K562 (cell line): ENCODE data around the gene FBXO21. TPM values are rescaled to one million over a fixed set of nuclear protein-coding genes. Genes with fewer than 3 reads are reported as not detected.

Experiments
- CBFA2T2 ChIP-seq: fragments of 450-650 bp; conservative IDR thresholded peaks from 2 replicates; pipeline ENCODE4 v1.6.1; 2017; ENCODE audit warnings: mild to moderate bottlenecking
- CREB1 ChIP-seq, 2 experiments: sonication (generic) in 1 of 2; formaldehyde crosslinking in 1 of 2; IDR thresholded peaks; 2 replicates each; pipeline versions ENCODE4 v1.6.1 to v1.8.0; 2012 to 2022; ENCODE audit warnings: inconsistent platforms in 1 of 2, mild to moderate bottlenecking in 1 of 2, missing genetic modification reagents in 1 of 2, moderate library complexity in 1 of 2
- ETS1 ChIP-seq: conservative IDR thresholded peaks from 2 replicates; pipeline ENCODE4 v1.6.1; 2011; ENCODE audit warnings: low read depth, mild to moderate bottlenecking, low read length; ENCODE audit not compliant: control insufficient read depth
- MTA1 ChIP-seq: fragments of 450-650 bp; IDR thresholded peaks from 2 replicates; pipeline ENCODE4 v1.6.1; 2017; ENCODE audit warnings: borderline replicate concordance
- RBM25 ChIP-seq: fragments of 200-400 bp; formaldehyde crosslinking; IDR thresholded peaks from 2 replicates; pipeline ENCODE4 v1.6.1; 2018; ENCODE audit warnings: low read length, low read depth, moderate library complexity; ENCODE audit not compliant: severe bottlenecking
- SMARCE1 ChIP-seq: fragments of 450-650 bp; IDR thresholded peaks from 2 replicates; pipeline ENCODE4 v1.7.1; 2016; ENCODE audit warnings: mild to moderate bottlenecking
- SRSF3 ChIP-seq: fragments of 200-400 bp; formaldehyde crosslinking; IDR thresholded peaks from 2 replicates; pipeline ENCODE4 v1.6.1; 2016; ENCODE audit warnings: mild to moderate bottlenecking, low read length, moderate library complexity; ENCODE audit not compliant: insufficient read depth
- ZNF639 ChIP-seq, 2 experiments: fragments of 200-800 bp in 1 of 2; sonication (Bioruptor generic) in 1 of 2; sonication (generic) in 1 of 2; formaldehyde crosslinking in 1 of 2; IDR thresholded peaks in 1 of 2; conservative IDR thresholded peaks in 1 of 2; 2 replicates each; pipeline versions ENCODE4 v1.5.0 to v1.6.1; 2016 to 2020; ENCODE audit warnings: missing compliant biosample characterization in 1 of 2, missing genetic modification characterization in 1 of 2, missing genetic modification reagents in 1 of 2
- ZNF830 ChIP-seq: fragments of 250-450 bp; sonication (Bioruptor Pico); IDR thresholded peaks from 2 replicates; pipeline ENCODE4 v1.5.0; 2021; ENCODE audit warnings: mild to moderate bottlenecking
- polyA plus RNA-seq, 8 experiments: library from polyadenylated mRNA; depleted of rRNA in 4 of 8; stranded (reverse) in 5 of 8; unstranded in 3 of 8; fragments of >200 nt; fragmentation: Nextera tagmentation in 2 of 8; fragmentation: Illumina TruSeq in 1 of 8; extraction: Ambion mirVana in 2 of 8; extraction: Trizol in 1 of 8; gene quantifications; 2 replicates each; pipeline versions ENCODE4 v1.2.1 to v1.2.3, GENCODE V29; 2011 to 2014; ENCODE audit warnings: inconsistent platforms in 1 of 8, missing spikeins in 1 of 8
- total RNA-seq, 7 experiments: library from RNA; depleted of rRNA in 6 of 7; stranded (reverse); fragments of >200 nt in 6 of 7; fragmentation: Illumina TruSeq in 2 of 7; extraction: Trizol in 2 of 7; gene quantifications; 2 replicates each; pipeline versions ENCODE4 v1.2.1 to v1.2.3, GENCODE V29; 2011 to 2021; ENCODE audit warnings: low replicate concordance in 1 of 7
- TF ChIP-seq, protein P1 (sequence below): sonication (generic); formaldehyde crosslinking; IDR thresholded peaks from 2 replicates; pipeline ENCODE4 v1.8.0; 2022; ENCODE audit warnings: mild to moderate bottlenecking, missing genetic modification reagents

Gene FBXO21
- total and polyA plus RNA-seq, 9 of the 15 experiments (the other 6 are each of a cell fraction or from before 2014, with no cell fraction given), result 3.0 to 50.9 (median 9.1) TPM

DNA sequence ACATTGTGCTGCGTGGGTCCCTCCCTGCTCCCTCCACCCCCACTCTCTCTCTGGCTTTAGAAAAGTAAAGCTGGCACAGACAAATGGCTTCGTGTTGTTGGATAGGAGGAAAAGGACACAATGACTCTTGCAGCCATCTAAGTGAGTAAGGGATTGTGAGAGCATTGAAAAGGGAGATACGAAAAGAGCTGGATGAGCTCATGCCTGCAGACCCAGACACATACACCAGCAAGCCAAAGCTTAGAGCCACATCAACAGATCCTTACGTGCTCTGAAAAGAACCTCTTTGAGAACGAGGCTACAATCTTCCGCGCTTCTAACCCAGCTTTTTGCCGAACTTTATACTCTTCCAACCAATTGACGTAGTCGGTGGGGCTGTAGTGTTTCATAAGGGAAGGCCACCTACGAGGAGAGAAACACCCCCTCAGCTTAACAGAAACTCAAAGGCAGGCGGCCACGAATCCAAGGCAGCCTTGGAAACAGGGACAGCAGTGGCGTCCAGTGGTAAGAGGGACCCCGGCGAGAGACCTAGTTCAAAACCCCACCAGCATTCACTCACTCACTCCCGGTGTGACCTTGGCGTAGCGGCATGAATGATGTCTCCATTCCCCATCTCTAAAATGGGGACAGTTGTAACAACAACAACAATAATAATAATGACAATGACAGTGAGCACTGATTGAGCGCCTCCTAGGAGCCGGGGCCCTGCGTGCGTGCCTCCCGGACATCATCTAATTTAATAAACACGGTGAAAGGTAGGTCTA is 1.1 kb downstream of the FBXO21 start (continued):
- no peak for TF ChIP-seq ETS1
- TF ChIP-seq SMARCE1, result no peak
- TF ChIP-seq, protein P1, sequence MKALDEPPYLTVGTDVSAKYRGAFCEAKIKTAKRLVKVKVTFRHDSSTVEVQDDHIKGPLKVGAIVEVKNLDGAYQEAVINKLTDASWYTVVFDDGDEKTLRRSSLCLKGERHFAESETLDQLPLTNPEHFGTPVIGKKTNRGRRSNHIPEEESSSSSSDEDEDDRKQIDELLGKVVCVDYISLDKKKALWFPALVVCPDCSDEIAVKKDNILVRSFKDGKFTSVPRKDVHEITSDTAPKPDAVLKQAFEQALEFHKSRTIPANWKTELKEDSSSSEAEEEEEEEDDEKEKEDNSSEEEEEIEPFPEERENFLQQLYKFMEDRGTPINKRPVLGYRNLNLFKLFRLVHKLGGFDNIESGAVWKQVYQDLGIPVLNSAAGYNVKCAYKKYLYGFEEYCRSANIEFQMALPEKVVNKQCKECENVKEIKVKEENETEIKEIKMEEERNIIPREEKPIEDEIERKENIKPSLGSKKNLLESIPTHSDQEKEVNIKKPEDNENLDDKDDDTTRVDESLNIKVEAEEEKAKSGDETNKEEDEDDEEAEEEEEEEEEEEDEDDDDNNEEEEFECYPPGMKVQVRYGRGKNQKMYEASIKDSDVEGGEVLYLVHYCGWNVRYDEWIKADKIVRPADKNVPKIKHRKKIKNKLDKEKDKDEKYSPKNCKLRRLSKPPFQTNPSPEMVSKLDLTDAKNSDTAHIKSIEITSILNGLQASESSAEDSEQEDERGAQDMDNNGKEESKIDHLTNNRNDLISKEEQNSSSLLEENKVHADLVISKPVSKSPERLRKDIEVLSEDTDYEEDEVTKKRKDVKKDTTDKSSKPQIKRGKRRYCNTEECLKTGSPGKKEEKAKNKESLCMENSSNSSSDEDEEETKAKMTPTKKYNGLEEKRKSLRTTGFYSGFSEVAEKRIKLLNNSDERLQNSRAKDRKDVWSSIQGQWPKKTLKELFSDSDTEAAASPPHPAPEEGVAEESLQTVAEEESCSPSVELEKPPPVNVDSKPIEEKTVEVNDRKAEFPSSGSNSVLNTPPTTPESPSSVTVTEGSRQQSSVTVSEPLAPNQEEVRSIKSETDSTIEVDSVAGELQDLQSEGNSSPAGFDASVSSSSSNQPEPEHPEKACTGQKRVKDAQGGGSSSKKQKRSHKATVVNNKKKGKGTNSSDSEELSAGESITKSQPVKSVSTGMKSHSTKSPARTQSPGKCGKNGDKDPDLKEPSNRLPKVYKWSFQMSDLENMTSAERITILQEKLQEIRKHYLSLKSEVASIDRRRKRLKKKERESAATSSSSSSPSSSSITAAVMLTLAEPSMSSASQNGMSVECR, result no peak
- no peak for TF ChIP-seq ZNF639 (CRISPR knock-in tag; conservative IDR thresholded peaks at IDR 0.05 in 1 of 2, IDR thresholded peaks at IDR 0.05 in 1 of 2)
- no peak for TF ChIP-seq SRSF3
- no peak for TF ChIP-seq MTA1
- no peak for TF ChIP-seq CBFA2T2
- TF ChIP-seq CREB1 (IDR thresholded peaks at IDR 0.05), result no peak
- TF ChIP-seq CREB1 (CRISPR knock-in tag; IDR thresholded peaks at IDR 0.05), result 0 out of 2 replicates have a peak, but pooled peaks have one; percentile 5
- peak; percentile 21 for TF ChIP-seq RBM25
- no peak for TF ChIP-seq ZNF830 (CRISPR knock-in tag)
- TF ChIP-seq, all 486 proteins: peak for 7
